ENCODE data around the gene PAFAH2. TPM values are rescaled to one million over a fixed set of nuclear protein-coding genes. Genes with fewer than 3 reads are reported as not detected.

The PAFAH2 gene
- total RNA-seq, 1 experiment from 2014 or later = 8.4 TPM

- intact Hi-C loops (cut with micrococcal nuclease; ENCODE audit: unreplicated experiment) = no loop called here
- no peak for DNase-seq
- BruUV-seq (replicated peaks) = no TSS peak
- H3K4me3 Mint-ChIP-seq (ENCODE audit: low read depth, unreplicated experiment) = no peak overlapping the region
- no peaks in the 10 kb centered on the region for H3K36me3 Mint-ChIP-seq (ENCODE audit: insufficient read depth, unreplicated experiment)
- peaks cover 20% of the 10 kb centered on the region for H3K27me3 Mint-ChIP-seq (ENCODE audit: unreplicated experiment)
- CTCF ChIA-PET = no interaction called here
- H3K9me3 Mint-ChIP-seq (ENCODE audit: low read depth, unreplicated experiment) = no peaks in the 10 kb centered on the region
- H3K4me1 Mint-ChIP-seq (ENCODE audit: low read depth, unreplicated experiment) = no peaks in the 10 kb centered on the region
- TF ChIP-seq, protein P1, sequence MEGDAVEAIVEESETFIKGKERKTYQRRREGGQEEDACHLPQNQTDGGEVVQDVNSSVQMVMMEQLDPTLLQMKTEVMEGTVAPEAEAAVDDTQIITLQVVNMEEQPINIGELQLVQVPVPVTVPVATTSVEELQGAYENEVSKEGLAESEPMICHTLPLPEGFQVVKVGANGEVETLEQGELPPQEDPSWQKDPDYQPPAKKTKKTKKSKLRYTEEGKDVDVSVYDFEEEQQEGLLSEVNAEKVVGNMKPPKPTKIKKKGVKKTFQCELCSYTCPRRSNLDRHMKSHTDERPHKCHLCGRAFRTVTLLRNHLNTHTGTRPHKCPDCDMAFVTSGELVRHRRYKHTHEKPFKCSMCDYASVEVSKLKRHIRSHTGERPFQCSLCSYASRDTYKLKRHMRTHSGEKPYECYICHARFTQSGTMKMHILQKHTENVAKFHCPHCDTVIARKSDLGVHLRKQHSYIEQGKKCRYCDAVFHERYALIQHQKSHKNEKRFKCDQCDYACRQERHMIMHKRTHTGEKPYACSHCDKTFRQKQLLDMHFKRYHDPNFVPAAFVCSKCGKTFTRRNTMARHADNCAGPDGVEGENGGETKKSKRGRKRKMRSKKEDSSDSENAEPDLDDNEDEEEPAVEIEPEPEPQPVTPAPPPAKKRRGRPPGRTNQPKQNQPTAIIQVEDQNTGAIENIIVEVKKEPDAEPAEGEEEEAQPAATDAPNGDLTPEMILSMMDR (IDR thresholded peaks at IDR 0.05; ENCODE audit: unreplicated experiment) = no peak
- H3K27ac Mint-ChIP-seq (ENCODE audit: unreplicated experiment) = no peak overlapping the region
These were observed 44.1 kb upstream of the PAFAH2 start for GRCh38 chr1:26041978-26042377.

- peaks cover 20% of the 10 kb centered on the region for H3K27me3 Mint-ChIP-seq (ENCODE audit: unreplicated experiment)
- TF ChIP-seq, protein P1 (IDR thresholded peaks at IDR 0.05; ENCODE audit: unreplicated experiment) = no peak
These were observed 43.5 kb upstream of the PAFAH2 start for GRCh38 chr1:26041401-26041800.

GRCh38 chr1:26038904-26039303 lies 41.0 kb upstream of the PAFAH2 start:
- Mint-ChIP-seq H3K9me3 (ENCODE audit: low read depth, unreplicated experiment) (no peaks in the 10 kb centered on the region), H3K27me3 (ENCODE audit: unreplicated experiment) (peaks cover under 1% of the 10 kb centered on the region), H3K27ac (ENCODE audit: unreplicated experiment) (no peak overlapping the region), H3K4me1 (ENCODE audit: low read depth, unreplicated experiment) (peaks cover 12% of the 10 kb centered on the region), H3K4me3 (ENCODE audit: low read depth, unreplicated experiment) (no peak overlapping the region), H3K36me3 (ENCODE audit: insufficient read depth, unreplicated experiment) (peaks cover 23% of the 10 kb centered on the region)
- TF ChIP-seq, protein P1 (IDR thresholded peaks at IDR 0.05; ENCODE audit: unreplicated experiment) = no peak
- intact Hi-C loops (cut with micrococcal nuclease; ENCODE audit: unreplicated experiment) = no loop called here
- no peak for DNase-seq
- no TSS peak for BruUV-seq (replicated peaks)
- CTCF ChIA-PET = no interaction called here

More at GRCh38 chr1:26041401-26041800, 43.5 kb upstream of the PAFAH2 start:
- Mint-ChIP-seq H3K4me1 (ENCODE audit: low read depth, unreplicated experiment) (peaks cover 5% of the 10 kb centered on the region), H3K27ac (ENCODE audit: unreplicated experiment) (no peak overlapping the region), H3K36me3 (ENCODE audit: insufficient read depth, unreplicated experiment) (peaks cover 5% of the 10 kb centered on the region), H3K4me3 (ENCODE audit: low read depth, unreplicated experiment) (no peak overlapping the region), H3K9me3 (ENCODE audit: low read depth, unreplicated experiment) (no peaks in the 10 kb centered on the region)
- intact Hi-C loops (cut with micrococcal nuclease; ENCODE audit: unreplicated experiment) = no loop called here
- DNase-seq = no peak
- CTCF ChIA-PET = no interaction called here
- no TSS peak for BruUV-seq (replicated peaks)

- CTCF ChIA-PET = no interaction called here
- BruUV-seq (replicated peaks) = no TSS peak
- TF ChIP-seq, protein P1 (IDR thresholded peaks at IDR 0.05; ENCODE audit: unreplicated experiment) = no peak
- Mint-ChIP-seq H3K4me1 (ENCODE audit: low read depth, unreplicated experiment) (peaks cover 12% of the 10 kb centered on the region), H3K27me3 (ENCODE audit: unreplicated experiment) (no peaks in the 10 kb centered on the region), H3K27ac (ENCODE audit: unreplicated experiment) (no peak overlapping the region), H3K9me3 (ENCODE audit: low read depth, unreplicated experiment) (no peaks in the 10 kb centered on the region), H3K4me3 (ENCODE audit: low read depth, unreplicated experiment) (no peak overlapping the region), H3K36me3 (ENCODE audit: insufficient read depth, unreplicated experiment) (peaks cover 23% of the 10 kb centered on the region)
- intact Hi-C loops (cut with micrococcal nuclease; ENCODE audit: unreplicated experiment) = no loop called here
- no peak for DNase-seq
These were observed 40.6 kb upstream of the PAFAH2 start for GRCh38 chr1:26038477-26038876.

Data from Calu3 (cell line).